Tibial nerve (tissue), 3 donors: ENCODE results near the gene ACAD9.

Source experiments
- POLR2A ChIP-seq, 2 donors: fragments of 450-650 bp; IDR thresholded peaks; one replicate each; pipeline ENCODE4 v1.6.1; 2017; ENCODE audit warnings: antibody characterized with exemption in 2 of 2, mild to moderate bottlenecking in 2 of 2, moderate library complexity in 2 of 2
- TF ChIP-seq, protein P1 (sequence below), 5 experiments: fragments of 200-600 bp in 3 of 5; fragments of 450-650 bp in 2 of 5; sonication (generic) in 3 of 5; IDR thresholded peaks; one replicate each; pipeline ENCODE4 v1.5.1; 2016 to 2019; ENCODE audit warnings: antibody characterized with exemption in 5 of 5, mild to moderate bottlenecking in 3 of 5, moderate library complexity in 2 of 5

DNA sequence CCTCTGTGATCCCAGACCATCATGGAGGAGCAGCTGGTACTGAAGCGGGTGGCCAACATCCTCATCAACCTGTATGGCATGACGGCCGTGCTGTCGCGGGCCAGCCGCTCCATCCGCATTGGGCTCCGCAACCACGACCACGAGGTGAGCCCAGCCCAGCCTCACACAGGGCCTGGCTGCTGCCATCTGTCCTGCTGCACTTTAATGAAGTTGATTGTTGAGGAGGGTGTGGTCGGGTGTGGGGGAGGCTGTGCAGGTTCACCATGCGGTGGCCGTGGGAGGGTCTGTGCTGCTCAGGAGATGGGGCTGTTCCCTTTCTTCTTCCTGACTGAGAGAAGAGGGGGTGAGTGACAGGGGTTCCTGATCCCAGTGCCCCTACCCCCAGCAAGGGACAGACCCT is 30.6 kb downstream of the ACAD9 start:
- TF ChIP-seq, protein P1, sequence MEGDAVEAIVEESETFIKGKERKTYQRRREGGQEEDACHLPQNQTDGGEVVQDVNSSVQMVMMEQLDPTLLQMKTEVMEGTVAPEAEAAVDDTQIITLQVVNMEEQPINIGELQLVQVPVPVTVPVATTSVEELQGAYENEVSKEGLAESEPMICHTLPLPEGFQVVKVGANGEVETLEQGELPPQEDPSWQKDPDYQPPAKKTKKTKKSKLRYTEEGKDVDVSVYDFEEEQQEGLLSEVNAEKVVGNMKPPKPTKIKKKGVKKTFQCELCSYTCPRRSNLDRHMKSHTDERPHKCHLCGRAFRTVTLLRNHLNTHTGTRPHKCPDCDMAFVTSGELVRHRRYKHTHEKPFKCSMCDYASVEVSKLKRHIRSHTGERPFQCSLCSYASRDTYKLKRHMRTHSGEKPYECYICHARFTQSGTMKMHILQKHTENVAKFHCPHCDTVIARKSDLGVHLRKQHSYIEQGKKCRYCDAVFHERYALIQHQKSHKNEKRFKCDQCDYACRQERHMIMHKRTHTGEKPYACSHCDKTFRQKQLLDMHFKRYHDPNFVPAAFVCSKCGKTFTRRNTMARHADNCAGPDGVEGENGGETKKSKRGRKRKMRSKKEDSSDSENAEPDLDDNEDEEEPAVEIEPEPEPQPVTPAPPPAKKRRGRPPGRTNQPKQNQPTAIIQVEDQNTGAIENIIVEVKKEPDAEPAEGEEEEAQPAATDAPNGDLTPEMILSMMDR (IDR thresholded peaks at IDR 0.05), result no peak
- no peak for TF ChIP-seq POLR2A (IDR thresholded peaks at IDR 0.05)
